CD4-positive, alpha-beta memory T cell (primary cell): ENCODE measurements around the gene CNGA4. TPM values are rescaled to one million over a fixed set of nuclear protein-coding genes. Genes with fewer than 3 reads are reported as not detected.
A peak's percentile ranks its signal among the peaks of the same experiment; 100 is the strongest.

Source experiments
- CTCF ChIA-PET: fragments of 350-600 bp; sonication (Branson Sonifier 250); formaldehyde crosslinking; loops from one replicate; lab custom pipeline; 2021; ENCODE audit warnings: inconsistent platforms; ENCODE audit not compliant: partially characterized antibody; lab: Charles Lee
- POLR2A ChIA-PET: fragments of 350-600 bp; sonication (Branson Sonifier 250); formaldehyde crosslinking; loops from one replicate; lab custom pipeline; 2021; ENCODE audit not compliant: partially characterized antibody; lab: Charles Lee
- DNase-seq, 5 donors: peaks; one replicate each; pipeline versions ENCODE4 v3.0.0 to v3.0.0-alpha.2; 2020 to 2022; ENCODE audit warnings: mixed read lengths in 1 of 5
- H3K27ac ChIP-seq: one replicate; pipeline ENCODE4 v1.7.0; 2013; ENCODE audit warnings: low read depth, low read length
- H3K27me3 ChIP-seq: 2 replicates; pipeline ENCODE4 v1.7.0; 2013; ENCODE audit warnings: mild to moderate bottlenecking, low read length, moderate library complexity; ENCODE audit not compliant: insufficient read depth
- H3K36me3 ChIP-seq: 2 replicates; pipeline ENCODE4 v1.7.0; 2013; ENCODE audit warnings: mild to moderate bottlenecking, low read length, moderate library complexity; ENCODE audit not compliant: insufficient read depth
- H3K4me1 ChIP-seq: 2 replicates; pipeline ENCODE4 v1.7.0; 2013; ENCODE audit warnings: mild to moderate bottlenecking, low read length, moderate library complexity; ENCODE audit not compliant: insufficient read depth
- H3K4me3 ChIP-seq, 2 donors: one replicate each; pipeline ENCODE4 v1.7.0; 2013; ENCODE audit warnings: low read length in 2 of 2, mild to moderate bottlenecking in 1 of 2
- H3K9me3 ChIP-seq, 2 donors: one replicate each; pipeline ENCODE4 v1.7.0; 2013; ENCODE audit warnings: low read length in 2 of 2, control low read depth in 1 of 2; ENCODE audit not compliant: control insufficient read depth in 1 of 2
- H3K27ac Mint-ChIP-seq, 7 donors: one replicate each; pipeline ENCODE4 v1.8.0; 2020 to 2021; ENCODE audit warnings: mixed read lengths in 7 of 7, mild to moderate bottlenecking in 6 of 7, inconsistent platforms in 3 of 7, moderate library complexity in 3 of 7
- H3K27me3 Mint-ChIP-seq, 2 donors: one replicate each; pipeline ENCODE4 v1.8.0; 2020 to 2021; ENCODE audit warnings: mixed read lengths in 2 of 2
- H3K36me3 Mint-ChIP-seq, 2 donors: one replicate each; pipeline ENCODE4 v1.8.0; 2020 to 2021; ENCODE audit warnings: mixed read lengths in 2 of 2, inconsistent platforms in 1 of 2, mild to moderate bottlenecking in 1 of 2
- H3K4me1 Mint-ChIP-seq, 4 donors: one replicate each; pipeline ENCODE4 v1.8.0; 2020 to 2021; ENCODE audit warnings: mixed read lengths in 4 of 4, mild to moderate bottlenecking in 1 of 4
- H3K4me3 Mint-ChIP-seq, 8 donors: one replicate each; pipeline ENCODE4 v1.8.0; 2020 to 2021; ENCODE audit warnings: mixed read lengths in 8 of 8, mild to moderate bottlenecking in 7 of 8, moderate library complexity in 6 of 8, inconsistent platforms in 3 of 8
- H3K9me3 Mint-ChIP-seq, 8 donors: one replicate each; pipeline ENCODE4 v1.8.0; 2020 to 2021; ENCODE audit warnings: mixed read lengths in 8 of 8, mild to moderate bottlenecking in 5 of 8, inconsistent platforms in 3 of 8, moderate library complexity in 1 of 8
- intact Hi-C: fragments of 100-400 bp; cut with micrococcal nuclease; formaldehyde crosslinking; loops from one replicate; pipeline ENCODE4 v1.15.1; 2023
- polyA plus RNA-seq, 2 donors: library from polyadenylated mRNA; unstranded; fragments of 300-500 nt; fragmentation: Illumina TruSeq; gene quantifications; one replicate each; pipeline ENCODE4 v1.2.3, GENCODE V29; 2021
- total RNA-seq, 2 experiments: library from RNA; stranded (reverse); gene quantifications; one replicate each; pipeline ENCODE4 v1.2.3, GENCODE V29; 2021

The CNGA4 gene
- total and polyA plus RNA-seq, 4 experiments from 2014 or later: 0.58 to 0.61 TPM; not detected in 2

DNA sequence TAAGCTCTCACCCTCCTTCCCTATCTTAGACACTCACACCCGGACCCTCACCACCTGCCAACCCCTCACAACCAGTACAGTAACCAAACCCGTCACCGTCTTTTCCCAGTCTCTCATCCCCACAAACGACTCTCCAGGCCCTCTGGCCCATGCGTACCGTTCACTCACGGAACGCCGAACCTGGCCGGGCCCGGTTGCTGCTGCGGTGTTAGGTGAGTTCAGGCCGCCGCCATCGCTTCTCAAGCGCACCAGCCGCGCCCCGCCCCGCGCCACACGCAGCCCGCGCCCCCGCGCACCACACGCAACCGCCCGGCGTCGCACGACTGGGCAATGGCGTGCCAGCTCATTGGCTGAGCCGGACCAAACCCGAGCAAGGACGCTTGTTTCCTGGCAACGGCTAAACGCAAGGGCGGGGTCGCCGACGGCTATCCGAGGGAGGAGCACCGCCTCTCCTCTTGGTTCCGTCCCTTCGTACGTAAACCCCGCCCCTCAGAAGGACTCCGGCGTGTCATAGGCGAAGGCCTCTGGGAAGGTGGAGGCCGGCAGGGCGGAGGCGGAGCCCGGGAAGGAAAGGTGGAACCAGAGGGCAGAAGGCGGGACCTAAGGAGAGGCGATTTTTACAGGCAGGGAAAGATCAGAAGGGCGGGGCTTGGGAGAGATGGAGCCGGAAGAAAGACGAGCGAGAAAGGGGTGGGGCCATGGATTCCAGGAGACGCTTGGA, 4.3 kb upstream of the CNGA4 start, which contains the start of gene FHIP1B:
FHIP1B (minus strand) TSS at position 250 of the 721 bp plus-strand sequence. CDS start 10,120 bp downstream, outside the sequence.
- H3K27me3 ChIP-seq: no peaks in the 10 kb centered on the region
- peak; percentile 99 to 100 (median 100) for DNase-seq
- peaks cover 32% of the 10 kb centered on the region for H3K4me1 ChIP-seq
- peak within 1 kb of the TSS; percentile 75 for H3K27ac ChIP-seq
- Mint-ChIP-seq H3K4me3 (peak within 1 kb of the TSS; percentile 96 to 100 (median 98)), H3K27ac (peak within 1 kb of the TSS; percentile 87 to 100 (median 99)), H3K4me1 (peaks cover 27 to 51% (median 42%) of the 10 kb centered on the region in 4 donors), H3K27me3 (peaks cover 0 to 2% of the 10 kb centered on the region in 2 donors), H3K9me3 (no peaks in the 10 kb centered on the region), H3K36me3 (peaks cover 0 to 6% of the 10 kb centered on the region in 2 donors)
- no peaks in the 10 kb centered on the region for H3K9me3 ChIP-seq
- intact Hi-C loops: loop anchor here (1.0 to 10.0 kb wide), 10 partner anchors 24 to 1750 kb away; partner anchors contain the start of genes ARFIP2, CCKBR, EIF3F and MRPL17
- CTCF ChIA-PET: interaction anchor here (1.0 to 2.1 kb wide), 3 partner anchors 9 to 17 kb away, joined by 3 to 10 read pairs (median 4); no protein-coding TSS in a partner anchor
- peak within 1 kb of the TSS; percentile 80 to 86 for H3K4me3 ChIP-seq
- POLR2A ChIA-PET: interaction anchor here (1.0 to 1.9 kb wide), 8 partner anchors 26 to 449 kb away, joined by 3 to 14 read pairs (median 4); partner anchors contain the start of genes APBB1, ARFIP2, CCKBR and MRPL17
- no peaks in the 10 kb centered on the region for H3K36me3 ChIP-seq

DNA sequence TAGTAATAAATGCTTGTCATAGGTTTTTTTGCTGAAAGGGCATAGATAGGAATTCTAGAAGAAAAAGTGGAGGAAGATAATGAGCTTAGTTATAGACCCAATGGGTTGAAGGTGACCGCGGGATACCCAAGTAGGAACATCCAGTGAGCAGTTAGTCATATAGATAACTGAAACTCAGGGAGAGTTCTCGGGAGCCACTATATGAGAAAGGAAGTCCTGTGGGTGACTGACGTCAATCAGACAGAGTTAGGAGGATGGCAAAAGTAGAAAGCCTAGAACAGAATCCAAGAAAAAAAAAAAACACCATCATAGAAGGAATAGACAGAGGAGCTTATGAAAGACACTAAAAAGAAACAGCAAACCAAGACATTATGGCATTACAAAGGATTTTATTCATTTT, 1.6 kb upstream of the CNGA4 start:
- Mint-ChIP-seq H3K4me1 (peaks cover 13 to 27% (median 21%) of the 10 kb centered on the region in 4 donors), H3K27me3 (peaks cover 2 to 9% of the 10 kb centered on the region in 2 donors), H3K9me3 (no peaks in the 10 kb centered on the region), H3K27ac (no peak overlapping the region), H3K4me3 (no peak overlapping the region), H3K36me3 (peaks cover 0 to 6% of the 10 kb centered on the region in 2 donors)
- Histone ChIP-seq H3K27ac (no peak overlapping the region), H3K27me3 (no peaks in the 10 kb centered on the region), H3K4me1 (peaks cover 20% of the 10 kb centered on the region), H3K36me3 (no peaks in the 10 kb centered on the region), H3K9me3 (no peaks in the 10 kb centered on the region), H3K4me3 (no peak overlapping the region)
- intact Hi-C loops: loop anchor here (10.0 kb wide), 6 partner anchors 448 to 1748 kb away; partner anchors contain the start of genes EIF3F, MRPL17, PPFIBP2 and TRIM22
- CTCF ChIA-PET: interaction anchor here (1.3 to 3.2 kb wide), 2 partner anchors 14 to 126 kb away, joined by 4 to 14 read pairs; no protein-coding TSS in a partner anchor
- POLR2A ChIA-PET: interaction anchor here (0.8 kb wide), 1 partner anchor 21 kb away, joined by 4 read pairs; no protein-coding TSS in a partner anchor
- no peak for DNase-seq

DNA sequence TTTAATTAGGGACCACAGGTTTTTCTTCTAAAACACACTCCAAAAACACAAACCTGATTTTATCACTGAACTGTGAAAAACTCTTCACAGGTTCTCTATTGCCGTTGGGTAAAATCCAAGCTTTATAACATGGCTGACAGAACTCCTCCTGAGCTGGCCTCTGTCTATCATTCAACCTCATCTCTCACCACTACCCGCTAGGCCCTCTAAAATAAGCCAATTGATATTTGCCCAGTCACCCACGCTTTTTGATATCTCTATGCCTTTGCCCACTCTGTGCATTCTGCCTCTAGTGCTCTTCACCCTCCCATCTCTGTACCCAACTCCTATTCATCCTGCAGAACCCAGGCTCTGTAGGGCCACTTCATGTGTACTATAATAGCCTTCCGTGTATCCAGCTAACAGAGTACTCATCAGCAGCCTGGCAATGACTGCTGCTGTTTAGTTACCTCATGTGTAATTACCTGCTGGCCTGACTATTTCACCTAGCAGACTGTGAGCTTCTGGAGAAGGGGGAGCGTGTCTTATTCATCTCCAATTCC, 1.1 kb upstream of the CNGA4 start:
- H3K27ac ChIP-seq: no peak overlapping the region

DNA sequence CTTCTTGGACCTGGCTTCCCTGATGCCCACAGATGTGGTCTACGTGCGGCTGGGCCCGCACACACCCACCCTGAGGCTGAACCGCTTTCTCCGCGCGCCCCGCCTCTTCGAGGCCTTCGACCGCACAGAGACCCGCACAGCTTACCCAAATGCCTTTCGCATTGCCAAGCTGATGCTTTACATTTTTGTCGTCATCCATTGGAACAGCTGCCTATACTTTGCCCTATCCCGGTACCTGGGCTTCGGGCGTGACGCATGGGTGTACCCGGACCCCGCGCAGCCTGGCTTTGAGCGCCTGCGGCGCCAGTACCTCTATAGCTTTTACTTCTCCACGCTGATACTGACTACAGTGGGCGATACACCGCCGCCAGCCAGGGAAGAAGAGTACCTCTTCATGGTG, 1.2 kb downstream of the CNGA4 start:
- no peaks in the 10 kb centered on the region for H3K9me3 Mint-ChIP-seq
- POLR2A ChIA-PET: no interaction called here
- CTCF ChIA-PET: interaction anchor here (1.3 to 3.0 kb wide), 3 partner anchors 12 to 139 kb away, joined by 3 to 27 read pairs (median 4); no protein-coding TSS in a partner anchor
- H3K27ac Mint-ChIP-seq: no peak overlapping the region
- no peaks in the 10 kb centered on the region for H3K9me3 ChIP-seq
- intact Hi-C loops: no loop called here
- H3K27me3 Mint-ChIP-seq: peaks cover 3 to 14% of the 10 kb centered on the region in 2 donors
- H3K4me1 Mint-ChIP-seq: peaks cover 2 to 4% (median 3%) of the 10 kb centered on the region in 4 donors
- H3K36me3 ChIP-seq: no peaks in the 10 kb centered on the region
- H3K4me1 ChIP-seq: peaks cover 4% of the 10 kb centered on the region
- no peak overlapping the region for H3K27ac ChIP-seq
- H3K36me3 Mint-ChIP-seq: no peaks in the 10 kb centered on the region
- DNase-seq: no peak
- no peaks in the 10 kb centered on the region for H3K27me3 ChIP-seq
- no peak overlapping the region for H3K4me3 Mint-ChIP-seq
- H3K4me3 ChIP-seq: no peak overlapping the region

More for the DNA sequence above, 1.1 kb upstream of the CNGA4 start:
- no peaks in the 10 kb centered on the region for H3K27me3 ChIP-seq
- H3K4me1 ChIP-seq: peaks cover 19% of the 10 kb centered on the region
- no peak overlapping the region for H3K4me3 ChIP-seq
- intact Hi-C loops: loop anchor here (10.0 kb wide), 6 partner anchors 447 to 1747 kb away; partner anchors contain the start of genes EIF3F, MRPL17, PPFIBP2 and TRIM22
- no peaks in the 10 kb centered on the region for H3K36me3 ChIP-seq
- Mint-ChIP-seq H3K4me1 (peaks cover 13 to 24% (median 18%) of the 10 kb centered on the region in 4 donors), H3K36me3 (peaks cover 0 to 6% of the 10 kb centered on the region in 2 donors), H3K4me3 (no peak overlapping the region), H3K9me3 (no peaks in the 10 kb centered on the region), H3K27ac (no peak overlapping the region), H3K27me3 (peaks cover 2 to 9% of the 10 kb centered on the region in 2 donors)
- DNase-seq: no peak
- POLR2A ChIA-PET: no interaction called here
- CTCF ChIA-PET: interaction anchor here (1.3 to 3.2 kb wide), 2 partner anchors 13 to 125 kb away, joined by 4 to 14 read pairs; no protein-coding TSS in a partner anchor
- H3K9me3 ChIP-seq: no peaks in the 10 kb centered on the region

DNA sequence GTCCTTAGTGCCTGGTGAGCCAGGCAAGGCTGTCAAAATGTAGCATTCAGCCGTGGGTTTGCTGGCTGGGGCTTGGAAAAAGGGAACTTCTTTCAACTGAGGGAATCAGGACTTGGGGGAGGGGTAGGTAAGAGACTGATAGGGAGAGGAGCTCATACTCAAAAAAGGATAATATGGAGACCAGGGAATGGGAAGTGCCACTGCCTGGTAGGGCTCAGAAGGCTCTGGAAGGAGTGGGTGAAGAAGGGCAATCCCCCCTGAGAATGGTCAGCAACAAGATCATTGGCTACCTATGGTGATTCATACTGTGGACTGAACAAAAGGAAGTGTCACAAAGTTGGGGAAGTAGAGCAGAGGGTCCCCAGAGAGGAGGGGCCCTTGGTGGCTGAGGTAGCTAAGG, 1.9 kb downstream of the CNGA4 start:
- intact Hi-C loops: no loop called here
- H3K27ac Mint-ChIP-seq: peak overlapping the region in 1 of 7 donors; percentile 39
- no peaks in the 10 kb centered on the region for H3K36me3 Mint-ChIP-seq
- no peak overlapping the region for H3K4me3 Mint-ChIP-seq
- Histone ChIP-seq H3K36me3 (no peaks in the 10 kb centered on the region), H3K27ac (no peak overlapping the region), H3K4me1 (no peaks in the 10 kb centered on the region), H3K27me3 (no peaks in the 10 kb centered on the region), H3K4me3 (no peak overlapping the region), H3K9me3 (no peaks in the 10 kb centered on the region)
- H3K4me1 Mint-ChIP-seq: no peaks in the 10 kb centered on the region
- no peaks in the 10 kb centered on the region for H3K9me3 Mint-ChIP-seq
- DNase-seq: no peak
- ChIA-PET CTCF (interaction anchor here (1.3 to 3.0 kb wide), 3 partner anchors 12 to 138 kb away, joined by 3 to 27 read pairs (median 4); no protein-coding TSS in a partner anchor), POLR2A (no interaction called here)
- H3K27me3 Mint-ChIP-seq: peaks cover 3 to 14% of the 10 kb centered on the region in 2 donors

DNA sequence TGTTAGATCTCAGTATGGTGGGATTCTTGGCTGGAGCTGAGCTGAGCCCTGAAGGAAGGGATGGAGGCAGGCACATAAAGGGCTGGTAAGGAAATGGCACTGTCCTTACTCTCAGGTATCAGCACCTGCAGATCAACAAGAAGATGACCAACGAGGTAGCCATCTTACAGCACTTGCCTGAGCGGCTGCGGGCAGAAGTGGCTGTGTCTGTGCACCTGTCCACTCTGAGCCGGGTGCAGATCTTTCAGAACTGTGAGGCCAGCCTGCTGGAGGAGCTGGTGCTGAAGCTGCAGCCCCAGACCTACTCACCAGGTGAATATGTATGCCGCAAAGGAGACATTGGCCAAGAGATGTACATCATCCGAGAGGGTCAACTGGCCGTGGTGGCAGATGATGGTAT, 2.4 kb downstream of the CNGA4 start:
- no peak for DNase-seq
- Histone ChIP-seq H3K4me3 (no peak overlapping the region), H3K4me1 (no peaks in the 10 kb centered on the region), H3K27me3 (no peaks in the 10 kb centered on the region), H3K36me3 (no peaks in the 10 kb centered on the region), H3K27ac (no peak overlapping the region), H3K9me3 (no peaks in the 10 kb centered on the region)
- intact Hi-C loops: no loop called here
- no peak overlapping the region for H3K27ac Mint-ChIP-seq
- CTCF ChIA-PET: interaction anchor here (2.2 to 3.0 kb wide), 2 partner anchors 11 to 137 kb away, joined by 4 to 27 read pairs; no protein-coding TSS in a partner anchor
- H3K27me3 Mint-ChIP-seq: peaks cover 3 to 14% of the 10 kb centered on the region in 2 donors
- no peak overlapping the region for H3K4me3 Mint-ChIP-seq
- POLR2A ChIA-PET: no interaction called here
- no peaks in the 10 kb centered on the region for H3K36me3 Mint-ChIP-seq
- no peaks in the 10 kb centered on the region for H3K4me1 Mint-ChIP-seq
- H3K9me3 Mint-ChIP-seq: no peaks in the 10 kb centered on the region
